Osteocyte (in vitro differentiated cells): ENCODE measurements around the gene ASTN2. TPM values are rescaled to one million over a fixed set of nuclear protein-coding genes. Genes with fewer than 3 reads are reported as not detected.
A peak's percentile ranks its signal among the peaks of the same experiment; 100 is the strongest.

Source experiments
- DNase-seq: peaks from one replicate; pipeline ENCODE4 v3.0.0; 2021; ENCODE audit warnings: mixed read lengths; ENCODE audit not compliant: unreplicated experiment; ENCODE audit errors: extremely low spot score
- H3K27ac Mint-ChIP-seq: one replicate; pipeline ENCODE4 v1.8.0; 2021; ENCODE audit warnings: mild to moderate bottlenecking, mixed read lengths; ENCODE audit not compliant: unreplicated experiment
- H3K27me3 Mint-ChIP-seq: one replicate; pipeline ENCODE4 v1.8.0; 2021; ENCODE audit warnings: mixed read lengths; ENCODE audit not compliant: unreplicated experiment
- H3K36me3 Mint-ChIP-seq: one replicate; pipeline ENCODE4 v1.8.0; 2021; ENCODE audit warnings: mixed read lengths; ENCODE audit not compliant: unreplicated experiment
- H3K4me1 Mint-ChIP-seq: one replicate; pipeline ENCODE4 v1.8.0; 2021; ENCODE audit warnings: mixed read lengths; ENCODE audit not compliant: unreplicated experiment
- H3K4me3 Mint-ChIP-seq: one replicate; pipeline ENCODE4 v1.8.0; 2021; ENCODE audit warnings: mild to moderate bottlenecking, moderate library complexity, mixed read lengths; ENCODE audit not compliant: unreplicated experiment
- H3K9me3 Mint-ChIP-seq: one replicate; pipeline ENCODE4 v1.8.0; 2021; ENCODE audit warnings: mixed read lengths; ENCODE audit not compliant: unreplicated experiment
- CTCF ChIP-seq: fragments of 200-600 bp; sonication (generic); IDR thresholded peaks from 2 replicates; pipeline ENCODE4 v1.5.0; 2021; ENCODE audit warnings: antibody characterized with exemption, mild to moderate bottlenecking, moderate library complexity
- total RNA-seq: library from RNA; stranded (reverse); gene quantifications from 2 replicates; pipeline ENCODE4 v1.2.1, GENCODE V29; 2021

ASTN2 gene
- total RNA-seq, 1 donor from 2014 or later, result 2.3 TPM

- Mint-ChIP-seq H3K27me3 (no peaks in the 10 kb centered on the region), H3K4me3 (no peak overlapping the region)
- no peak for TF ChIP-seq CTCF
Observed at GRCh38 chr9:117234103-117234502, 180.8 kb downstream of the ASTN2 start.

GRCh38 chr9:117233016-117233415 is 181.8 kb downstream of the ASTN2 start:
- H3K27me3 Mint-ChIP-seq, result no peaks in the 10 kb centered on the region
- no peak overlapping the region for H3K4me3 Mint-ChIP-seq
- H3K36me3 Mint-ChIP-seq, result no peaks in the 10 kb centered on the region
- no peak for DNase-seq
- H3K4me1 Mint-ChIP-seq, result no peaks in the 10 kb centered on the region
- no peak overlapping the region for H3K27ac Mint-ChIP-seq
- peaks cover 6% of the 10 kb centered on the region for H3K9me3 Mint-ChIP-seq
- no peak for TF ChIP-seq CTCF

More at GRCh38 chr9:117234103-117234502, 180.8 kb downstream of the ASTN2 start:
- H3K4me1 Mint-ChIP-seq, result no peaks in the 10 kb centered on the region
- H3K27ac Mint-ChIP-seq, result no peak overlapping the region
- peaks cover 6% of the 10 kb centered on the region for H3K9me3 Mint-ChIP-seq
- H3K36me3 Mint-ChIP-seq, result no peaks in the 10 kb centered on the region
- peak; percentile 25 for DNase-seq

DNA sequence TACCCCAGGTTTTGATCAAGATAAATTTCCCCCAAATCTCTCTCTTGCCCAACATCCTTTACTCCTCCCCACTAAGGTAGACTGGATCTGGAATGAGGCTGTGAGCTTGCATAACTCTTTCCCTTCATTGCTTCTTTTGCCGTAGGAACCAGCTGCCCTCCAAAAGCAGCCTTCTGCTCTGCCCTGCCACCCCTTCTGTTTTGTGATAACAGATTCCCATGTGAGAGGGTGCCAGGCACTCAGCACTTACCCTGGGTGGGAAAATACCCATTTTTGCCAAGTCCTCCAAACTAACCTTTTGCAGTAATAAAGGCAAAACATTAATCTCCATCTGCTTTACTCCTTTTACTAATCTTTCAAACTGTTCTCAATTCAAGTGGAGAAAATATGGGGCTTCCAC is 182.6 kb downstream of the ASTN2 start:
- Mint-ChIP-seq H3K36me3 (no peaks in the 10 kb centered on the region), H3K4me3 (no peak overlapping the region), H3K9me3 (peaks cover 7% of the 10 kb centered on the region), H3K27ac (no peak overlapping the region), H3K27me3 (no peaks in the 10 kb centered on the region), H3K4me1 (no peaks in the 10 kb centered on the region)
- no peak for DNase-seq
- no peak for TF ChIP-seq CTCF

DNA sequence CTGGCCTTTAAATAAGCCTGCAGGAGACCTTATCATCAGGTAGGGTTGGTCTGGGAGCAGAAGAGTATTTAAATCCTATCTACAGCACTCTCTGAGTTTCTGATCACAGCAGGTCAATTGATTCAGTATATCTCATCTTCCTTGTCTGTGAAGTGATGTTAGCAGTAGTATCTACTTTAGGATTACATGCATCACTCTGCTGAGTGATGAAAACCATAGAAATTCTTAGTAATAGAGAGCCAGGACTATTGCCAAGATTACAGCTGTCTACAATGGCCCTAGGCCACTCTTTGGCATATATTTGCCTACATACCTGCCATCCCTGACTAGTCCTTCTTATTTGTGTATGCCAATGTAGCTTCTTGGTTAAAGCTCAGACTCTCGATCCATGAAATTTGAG is 183.8 kb downstream of the ASTN2 start:
- H3K4me3 Mint-ChIP-seq, result no peak overlapping the region
- H3K4me1 Mint-ChIP-seq, result no peaks in the 10 kb centered on the region
- DNase-seq, result no peak
- peaks cover 10% of the 10 kb centered on the region for H3K9me3 Mint-ChIP-seq
- H3K36me3 Mint-ChIP-seq, result no peaks in the 10 kb centered on the region
- H3K27me3 Mint-ChIP-seq, result no peaks in the 10 kb centered on the region
- no peak for TF ChIP-seq CTCF
- no peak overlapping the region for H3K27ac Mint-ChIP-seq

GRCh38 chr9:117224695-117225094 is 190.2 kb downstream of the ASTN2 start:
- H3K27ac Mint-ChIP-seq, result no peak overlapping the region
- H3K9me3 Mint-ChIP-seq, result peaks cover 10% of the 10 kb centered on the region

More at GRCh38 chr9:117224695-117225094, 190.2 kb downstream of the ASTN2 start:
- no peak overlapping the region for H3K4me3 Mint-ChIP-seq
- H3K4me1 Mint-ChIP-seq, result no peaks in the 10 kb centered on the region
- no peak for TF ChIP-seq CTCF
- H3K36me3 Mint-ChIP-seq, result no peaks in the 10 kb centered on the region
- no peaks in the 10 kb centered on the region for H3K27me3 Mint-ChIP-seq
- DNase-seq, result no peak
